Measurements from ENCODE around the gene KIF1A. TPM values are rescaled to one million over a fixed set of nuclear protein-coding genes. Genes with fewer than 3 reads are reported as not detected.

The KIF1A gene
- total and polyA plus RNA-seq, 2 of the 8 experiments (the other 6 are each of a cell fraction or from before 2014, with no cell fraction given) = 61.3 to 281 TPM

DNA sequence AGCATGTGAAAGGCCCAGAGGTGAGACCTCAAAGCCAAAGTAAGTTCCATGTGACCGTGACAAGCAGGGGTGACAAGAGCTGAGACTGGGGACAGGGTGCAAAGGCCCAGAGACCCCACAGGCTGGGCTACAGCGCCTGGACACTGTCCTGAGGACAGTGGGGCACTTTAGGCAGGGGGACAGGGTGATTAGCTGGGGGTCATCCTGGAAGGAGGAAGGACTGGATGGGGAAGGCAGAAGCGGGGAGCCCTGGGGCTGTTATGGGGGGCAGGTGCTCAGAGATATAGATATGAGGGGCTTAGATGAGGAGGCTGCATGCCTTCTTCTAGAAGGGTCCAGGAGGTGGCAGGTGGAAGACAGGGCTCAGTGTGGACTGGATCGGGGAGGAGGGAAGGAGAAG lies 31.5 kb downstream of the KIF1A start:
- no peak overlapping the region for H3K4me2 ChIP-seq (ENCODE audit: insufficient read depth in 1 of 2, low read depth in 2 of 2, low read length in 2 of 2)
- no peak overlapping the region for H3K9ac ChIP-seq (replicated peaks in 1 of 4; ENCODE audit: extremely low read depth in 1 of 4, low read depth in 3 of 4, low read length in 3 of 4)
- H3K14ac ChIP-seq (ENCODE audit: insufficient read length) = no peak overlapping the region
- peaks cover 26 to 40% of the 10 kb centered on the region in 2 experiments for H4K20me1 ChIP-seq (replicated peaks in 1 of 2; ENCODE audit: control insufficient read depth in 1 of 2, insufficient read depth in 2 of 2, low read length in 2 of 2)
- no peaks in the 10 kb centered on the region for H3K27me3 ChIP-seq (replicated peaks in 1 of 4; ENCODE audit: control insufficient read depth in 3 of 4, extremely low read depth in 1 of 4, insufficient read depth in 3 of 4, low read length in 3 of 4)
- H2BK20ac ChIP-seq (ENCODE audit: low read length) = no peak overlapping the region
- TF ChIP-seq RNF2 (IDR thresholded peaks at IDR 0.05; ENCODE audit: borderline replicate concordance, low read depth, low read length, missing control alignments, poor library complexity, severe bottlenecking) (no peak), SUZ12 (IDR thresholded peaks at IDR 0.05; ENCODE audit: low read length) (no peak), CREB1 (IDR thresholded peaks at IDR 0.05) (no peak), ATF2 (IDR thresholded peaks at IDR 0.05; ENCODE audit: low read length) (no peak), PHF8 (conservative IDR thresholded peaks at IDR 0.05; ENCODE audit: low read depth, low read length) (no peak), NRF1 (IDR thresholded peaks at IDR 0.05; ENCODE audit: low read depth, low read length) (no peak), YY1 (IDR thresholded peaks at IDR 0.05; ENCODE audit: low read depth, low read length) (no peak), TAF1 (IDR thresholded peaks at IDR 0.05; ENCODE audit: low read depth, low read length) (no peak), RFX5 (IDR thresholded peaks at IDR 0.05; ENCODE audit: borderline replicate concordance, low read depth, low read length) (no peak)
- CTCF ChIA-PET (ENCODE audit: partially characterized antibody) = no interaction called here
- no peaks in the 10 kb centered on the region for H3K23me2 ChIP-seq (ENCODE audit: low read depth, low read length)
- no peak overlapping the region for H3K56ac ChIP-seq (replicated peaks; ENCODE audit: insufficient read length, low read depth, low read length)
- no peaks in the 10 kb centered on the region for H3K9me3 ChIP-seq (ENCODE audit: insufficient read depth in 2 of 2, low read depth in 1 of 2, low read length in 1 of 2)
- no peak overlapping the region for H3K23ac ChIP-seq (ENCODE audit: insufficient read length)
- H4K8ac ChIP-seq (ENCODE audit: extremely low read depth, insufficient read depth, low read length) = no peak overlapping the region; the same call in 1 of the 2 replicates
- H4K91ac ChIP-seq (replicated peaks; ENCODE audit: insufficient read length, low read length) = no peak overlapping the region
- WGBS, 2 experiments (ENCODE audit: extremely low coverage in 1 of 2, insufficient coverage in 1 of 2, insufficient read length in 1 of 2, insufficient replicate concordance in 2 of 2, low coverage in 1 of 2, low lambda C conversion rate in 2 of 2, missing lambda C conversion rate in 1 of 2) = 95% methylated on average over 3 of the region's 4 CpGs; no CpG with 5 or more reads in 1 of the 2 experiments
- DNase-seq (ENCODE audit: low read depth in 1 of 2, low spot score in 2 of 2) = no peak
- no peak overlapping the region for H2BK15ac ChIP-seq (ENCODE audit: low read length)
- H3K4me3 ChIP-seq (ENCODE audit: extremely low read depth in 1 of 4, insufficient read depth in 2 of 4, low read depth in 3 of 4, low read length in 4 of 4) = no peak overlapping the region
- H3K18ac ChIP-seq (ENCODE audit: extremely low read depth, low read length) = no peak overlapping the region
- peaks cover 16 to 61% (median 48%) of the 10 kb centered on the region in 4 experiments; a peak in 7 of 8 replicates for H3K36me3 ChIP-seq (ENCODE audit: control insufficient read depth in 2 of 4, insufficient read depth in 4 of 4, low read length in 3 of 4)
- H2BK5ac ChIP-seq (ENCODE audit: low read depth, low read length) = no peak overlapping the region
- H3K27ac ChIP-seq (ENCODE audit: low read depth, low read length) = no peak overlapping the region
- H2AK5ac ChIP-seq (ENCODE audit: low read depth, low read length) = no peak overlapping the region
- H4K5ac ChIP-seq (ENCODE audit: insufficient read length, low read depth, low read length) = no peak overlapping the region
- H2BK12ac ChIP-seq (ENCODE audit: low read depth, low read length) = no peak overlapping the region
- H3K4ac ChIP-seq (replicated peaks; ENCODE audit: insufficient read length, low read depth, low read length) = no peak overlapping the region
- peaks cover 0 to 9% (median 6%) of the 10 kb centered on the region in 4 experiments; a peak in 4 of 7 replicates for H3K4me1 ChIP-seq (replicated peaks in 1 of 4; ENCODE audit: control insufficient read depth in 3 of 4, insufficient read depth in 4 of 4, low read length in 3 of 4)
- peaks cover 0 to 29% of the 10 kb centered on the region in 2 experiments; a peak in 2 of 4 replicates for H3K79me2 ChIP-seq (ENCODE audit: control insufficient read depth in 1 of 2, insufficient read depth in 2 of 2, low read length in 2 of 2)
- POLR2A ChIA-PET (ENCODE audit: partially characterized antibody) = interaction anchor here (0.8 to 18.0 kb wide), 8 partner anchors 12 to 68 kb away, joined by 3 to 291 read pairs (median 4); no protein-coding TSS in a partner anchor
- no peak for FAIRE-seq
- H2AFZ ChIP-seq (ENCODE audit: low read length) = no peak overlapping the region
- peaks cover 22% of the 10 kb centered on the region for H3K79me1 ChIP-seq (ENCODE audit: low read depth, low read length)
- H2BK120ac ChIP-seq (replicated peaks; ENCODE audit: low read depth, low read length) = no peak overlapping the region
